Suprapubic skin (tissue), 4 donors: ENCODE data around the gene UBE2E2.

Source experiments
- EP300 ChIP-seq: sonication (generic); formaldehyde crosslinking; IDR thresholded peaks from one replicate; pipeline ENCODE4 v1.6.1; 2017; ENCODE audit warnings: antibody characterized with exemption
- POLR2A ChIP-seq, 2 donors: fragments of 450-650 bp; IDR thresholded peaks; one replicate each; pipeline ENCODE4 v1.6.1; 2017; ENCODE audit warnings: antibody characterized with exemption in 2 of 2, mild to moderate bottlenecking in 2 of 2, moderate library complexity in 2 of 2
- POLR2AphosphoS5 ChIP-seq, 3 donors: sonication (generic); formaldehyde crosslinking; IDR thresholded peaks; one replicate each; pipeline ENCODE4 v1.6.1; 2017; ENCODE audit warnings: antibody characterized with exemption in 3 of 3
- TF ChIP-seq, protein P1 (sequence below), 2 donors: fragments of 200-600 bp in 1 of 2; fragments of 450-650 bp in 1 of 2; sonication (generic) in 1 of 2; IDR thresholded peaks; one replicate each; pipeline ENCODE4 v1.5.1; 2016 to 2019; ENCODE audit warnings: antibody characterized with exemption in 2 of 2, mild to moderate bottlenecking in 1 of 2, moderate library complexity in 1 of 2

DNA sequence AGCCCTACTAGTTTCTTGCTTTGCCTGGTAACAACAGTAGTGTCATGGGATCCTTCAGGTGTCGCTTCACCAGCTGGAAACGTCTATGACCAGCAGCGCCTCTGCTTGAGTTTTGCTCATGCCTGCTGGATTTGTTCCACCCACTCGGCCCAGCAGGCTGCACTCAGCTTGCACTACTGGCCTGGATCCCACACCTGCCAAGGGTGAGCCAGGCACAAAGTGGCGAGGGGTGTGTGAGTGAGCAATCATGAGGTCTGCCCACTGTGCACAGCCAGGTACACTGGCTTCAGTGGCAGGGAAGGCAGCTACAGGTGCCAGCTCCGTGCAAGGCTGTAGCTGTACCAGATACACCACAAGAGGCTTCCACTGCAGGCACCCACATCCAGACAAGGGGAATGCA, 282.8 kb downstream of the UBE2E2 start:
- TF ChIP-seq POLR2A (IDR thresholded peaks at IDR 0.05): no peak
- TF ChIP-seq, protein P1, sequence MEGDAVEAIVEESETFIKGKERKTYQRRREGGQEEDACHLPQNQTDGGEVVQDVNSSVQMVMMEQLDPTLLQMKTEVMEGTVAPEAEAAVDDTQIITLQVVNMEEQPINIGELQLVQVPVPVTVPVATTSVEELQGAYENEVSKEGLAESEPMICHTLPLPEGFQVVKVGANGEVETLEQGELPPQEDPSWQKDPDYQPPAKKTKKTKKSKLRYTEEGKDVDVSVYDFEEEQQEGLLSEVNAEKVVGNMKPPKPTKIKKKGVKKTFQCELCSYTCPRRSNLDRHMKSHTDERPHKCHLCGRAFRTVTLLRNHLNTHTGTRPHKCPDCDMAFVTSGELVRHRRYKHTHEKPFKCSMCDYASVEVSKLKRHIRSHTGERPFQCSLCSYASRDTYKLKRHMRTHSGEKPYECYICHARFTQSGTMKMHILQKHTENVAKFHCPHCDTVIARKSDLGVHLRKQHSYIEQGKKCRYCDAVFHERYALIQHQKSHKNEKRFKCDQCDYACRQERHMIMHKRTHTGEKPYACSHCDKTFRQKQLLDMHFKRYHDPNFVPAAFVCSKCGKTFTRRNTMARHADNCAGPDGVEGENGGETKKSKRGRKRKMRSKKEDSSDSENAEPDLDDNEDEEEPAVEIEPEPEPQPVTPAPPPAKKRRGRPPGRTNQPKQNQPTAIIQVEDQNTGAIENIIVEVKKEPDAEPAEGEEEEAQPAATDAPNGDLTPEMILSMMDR (IDR thresholded peaks at IDR 0.05): no peak
- TF ChIP-seq EP300: no peak
- no peak for TF ChIP-seq POLR2AphosphoS5 (IDR thresholded peaks at IDR 0.05)
